H1 (cell line): ENCODE measurements around the gene GPR21. TPM values are rescaled to one million over a fixed set of nuclear protein-coding genes. Genes with fewer than 3 reads are reported as not detected.

Experiments used
- CTCF ChIA-PET: fragments of 300-600 bp; sonication (Branson Sonifier 250); formaldehyde crosslinking; loops from one replicate; lab custom pipeline; 2021; ENCODE audit not compliant: partially characterized antibody; lab: Charles Lee
- POLR2A ChIA-PET: fragments of 300-600 bp; sonication (Branson Sonifier 250); formaldehyde crosslinking; loops from one replicate; lab custom pipeline; 2021; ENCODE audit warnings: inconsistent platforms; ENCODE audit not compliant: partially characterized antibody; lab: Charles Lee
- DNase-seq, 2 experiments: peaks; one replicate each; pipeline versions ENCODE4 v3.0.0 to v3.0.0-alpha.2; 2010 to 2022; ENCODE audit warnings: low spot score in 2 of 2, low read depth in 1 of 2, mixed read lengths in 1 of 2
- FAIRE-seq: peaks from 2 replicates; lab custom pipeline; 2011; peaks lifted over from hg19 to GRCh38; lab: Jason Lieb, UNC
- H2AFZ ChIP-seq: 2 replicates; pipeline ENCODE4 v1.8.1; 2012; ENCODE audit warnings: low read length, inconsistent platforms
- H2AK5ac ChIP-seq: 2 replicates; pipeline ENCODE4 v1.6.1; 2013; ENCODE audit warnings: low read depth, low read length
- H2BK120ac ChIP-seq: replicated peaks from 2 replicates; pipeline ENCODE3; 2013; ENCODE audit warnings: low read depth, low read length, inconsistent platforms
- H2BK12ac ChIP-seq: 2 replicates; pipeline ENCODE4 v1.6.1; 2013; ENCODE audit warnings: low read depth, low read length
- H2BK15ac ChIP-seq: 2 replicates; pipeline ENCODE4 v1.6.1; 2013; ENCODE audit warnings: low read length
- H2BK20ac ChIP-seq: 2 replicates; pipeline ENCODE4 v1.6.1; 2013; ENCODE audit warnings: low read length
- H2BK5ac ChIP-seq: 2 replicates; pipeline ENCODE4 v1.6.1; 2013; ENCODE audit warnings: low read depth, low read length
- H3K14ac ChIP-seq: 2 replicates; pipeline ENCODE4 v1.6.1; 2013; ENCODE audit warnings: inconsistent platforms; ENCODE audit not compliant: insufficient read length
- H3K18ac ChIP-seq: 2 replicates; pipeline ENCODE4 v1.6.1; 2013; ENCODE audit warnings: low read length; ENCODE audit errors: extremely low read depth
- H3K23ac ChIP-seq: 2 replicates; pipeline ENCODE4 v1.6.1; 2013; ENCODE audit warnings: inconsistent platforms; ENCODE audit not compliant: insufficient read length
- H3K23me2 ChIP-seq: 2 replicates; pipeline ENCODE4 v1.6.1; 2013; ENCODE audit warnings: low read depth, low read length
- H3K27ac ChIP-seq: 2 replicates; pipeline ENCODE4 v1.6.1; 2011; ENCODE audit warnings: low read depth, low read length, inconsistent platforms
- H3K27me3 ChIP-seq, 4 experiments: replicated peaks in 1 of 4; 1 replicate in 1 of 4; 2 replicates in 3 of 4; pipeline versions ENCODE4 v1.6.1 to v1.8.1; 2011 to 2013; ENCODE audit warnings: low read length in 3 of 4, mild to moderate bottlenecking in 3 of 4, inconsistent platforms in 2 of 4, mixed read lengths in 2 of 4, moderate library complexity in 1 of 4; ENCODE audit not compliant: control insufficient read depth in 3 of 4, insufficient read depth in 3 of 4; ENCODE audit errors: extremely low read depth in 1 of 4
- H3K36me3 ChIP-seq, 4 experiments: 2 replicates each; pipeline versions ENCODE4 v1.6.1 to v1.8.1; 2011 to 2013; ENCODE audit warnings: mild to moderate bottlenecking in 4 of 4, low read length in 3 of 4, moderate library complexity in 2 of 4, control low read depth in 1 of 4, inconsistent platforms in 1 of 4; ENCODE audit not compliant: insufficient read depth in 4 of 4, control insufficient read depth in 2 of 4
- H3K4ac ChIP-seq: replicated peaks from 2 replicates; pipeline ENCODE3; 2013; ENCODE audit warnings: low read length, low read depth, mixed read lengths, inconsistent platforms; ENCODE audit not compliant: insufficient read length
- H3K4me1 ChIP-seq, 4 experiments: replicated peaks in 1 of 4; 1 replicate in 1 of 4; 2 replicates in 3 of 4; pipeline versions ENCODE4 v1.6.1 to v1.8.1; 2011 to 2013; ENCODE audit warnings: low read length in 3 of 4, inconsistent platforms in 2 of 4, mixed read lengths in 1 of 4; ENCODE audit not compliant: insufficient read depth in 4 of 4, control insufficient read depth in 3 of 4
- H3K4me2 ChIP-seq, 2 experiments: 2 replicates each; pipeline versions ENCODE4 v1.6.1 to v1.8.1; 2011 to 2013; ENCODE audit warnings: low read depth in 2 of 2, low read length in 2 of 2, control low read depth in 1 of 2, inconsistent platforms in 1 of 2, mild to moderate bottlenecking in 1 of 2; ENCODE audit not compliant: insufficient read depth in 1 of 2
- H3K4me3 ChIP-seq, 4 experiments: fragments of 200-600, 300-600 bp in 1 of 4; sonication (generic), shearing (Covaris generic), sonication (Bioruptor Twin) in 1 of 4; 2 replicates each; pipeline versions ENCODE4 v1.5.1 to v1.8.1; 2011 to 2016; ENCODE audit warnings: low read length in 4 of 4, low read depth in 3 of 4, control low read depth in 2 of 4, inconsistent platforms in 2 of 4, mild to moderate bottlenecking in 2 of 4, mixed read lengths in 1 of 4, moderate library complexity in 1 of 4; ENCODE audit not compliant: insufficient read depth in 2 of 4; ENCODE audit errors: extremely low read depth in 1 of 4
- H3K56ac ChIP-seq: replicated peaks from 2 replicates; pipeline ENCODE3; 2013; ENCODE audit warnings: low read depth, mild to moderate bottlenecking, mixed read lengths, low read length, inconsistent platforms; ENCODE audit not compliant: insufficient read length
- H3K79me1 ChIP-seq: 2 replicates; pipeline ENCODE4 v1.6.1; 2013; ENCODE audit warnings: low read depth, low read length, control low read depth
- H3K79me2 ChIP-seq, 2 experiments: 2 replicates each; pipeline versions ENCODE4 v1.6.1 to v1.8.1; 2012 to 2013; ENCODE audit warnings: low read length in 2 of 2, mild to moderate bottlenecking in 2 of 2, inconsistent platforms in 1 of 2; ENCODE audit not compliant: insufficient read depth in 2 of 2, control insufficient read depth in 1 of 2
- H3K9ac ChIP-seq, 4 experiments: replicated peaks in 1 of 4; 1 replicate in 1 of 4; 2 replicates in 3 of 4; pipeline versions ENCODE4 v1.6.1 to v1.8.1; 2011 to 2013; ENCODE audit warnings: low read depth in 3 of 4, low read length in 3 of 4, control low read depth in 2 of 4, mild to moderate bottlenecking in 2 of 4, moderate library complexity in 2 of 4, inconsistent platforms in 1 of 4; ENCODE audit errors: extremely low read depth in 1 of 4
- H3K9me3 ChIP-seq, 2 experiments: 2 replicates each; pipeline versions ENCODE4 v1.6.1 to v1.8.1; 2012 to 2013; ENCODE audit warnings: mild to moderate bottlenecking in 2 of 2, moderate library complexity in 2 of 2, control low read depth in 1 of 2, inconsistent platforms in 1 of 2, low read depth in 1 of 2, low read length in 1 of 2, mixed read lengths in 1 of 2; ENCODE audit not compliant: insufficient read depth in 2 of 2
- H4K20me1 ChIP-seq, 2 experiments: replicated peaks in 1 of 2; 2 replicates each; pipeline versions ENCODE3 to v1.8.1; 2011 to 2013; ENCODE audit warnings: inconsistent platforms in 2 of 2, low read length in 2 of 2, mild to moderate bottlenecking in 1 of 2; ENCODE audit not compliant: insufficient read depth in 2 of 2, control insufficient read depth in 1 of 2
- H4K5ac ChIP-seq: 2 replicates; pipeline ENCODE4 v1.6.1; 2013; ENCODE audit warnings: low read length, low read depth, mixed read lengths, inconsistent platforms; ENCODE audit not compliant: insufficient read length
- H4K8ac ChIP-seq: 2 replicates; pipeline ENCODE4 v1.8.0; 2013; ENCODE audit warnings: mild to moderate bottlenecking, moderate library complexity, low read length, inconsistent platforms; ENCODE audit not compliant: insufficient read depth; ENCODE audit errors: extremely low read depth
- H4K91ac ChIP-seq: replicated peaks from 2 replicates; pipeline ENCODE3; 2013; ENCODE audit warnings: low read length, mixed read lengths, inconsistent platforms; ENCODE audit not compliant: insufficient read length
- ASH2L ChIP-seq: fragments of 200-600, 300-600 bp; sonication (generic); IDR thresholded peaks from one replicate; pipeline ENCODE4 v1.7.1; 2017; ENCODE audit warnings: low read length
- KDM1A ChIP-seq: fragments of 200-600, 300-600 bp; sonication (generic); IDR thresholded peaks from 2 replicates; pipeline ENCODE4 v1.7.1; 2016; ENCODE audit warnings: mild to moderate bottlenecking, low read length, borderline replicate concordance
- KDM4A ChIP-seq: IDR thresholded peaks from one replicate; pipeline ENCODE4 v1.7.1; 2012; ENCODE audit warnings: low read depth, mild to moderate bottlenecking, moderate library complexity, low read length, inconsistent platforms; ENCODE audit not compliant: severe bottlenecking
- MAFK ChIP-seq: IDR thresholded peaks from 2 replicates; pipeline ENCODE4 v1.6.1; 2012; ENCODE audit warnings: low read depth, mild to moderate bottlenecking, improper control_type of control experiment, low read length
- NRF1 ChIP-seq: IDR thresholded peaks from 2 replicates; pipeline ENCODE4 v1.6.1; 2011; ENCODE audit warnings: mild to moderate bottlenecking, low read depth, low read length, improper control_type of control experiment
- POLR2AphosphoS5 ChIP-seq: IDR thresholded peaks from 2 replicates; pipeline ENCODE4 v1.6.1; 2011; ENCODE audit warnings: low read depth, low read length
- SAP30 ChIP-seq: fragments of 300-600 bp; sonication (generic); IDR thresholded peaks from 2 replicates; pipeline ENCODE4 v1.7.1; 2012; ENCODE audit warnings: low read length, moderate library complexity, mild to moderate bottlenecking, inconsistent platforms; ENCODE audit not compliant: insufficient read depth, insufficient replicate concordance
- SP1 ChIP-seq: IDR thresholded peaks from 2 replicates; pipeline ENCODE4 v1.6.1; 2011; ENCODE audit warnings: low read depth, low read length
- SUZ12 ChIP-seq: fragments of 200-600 bp; sonication (generic); IDR thresholded peaks from 2 replicates; pipeline ENCODE4 v1.6.1; 2012; ENCODE audit warnings: mild to moderate bottlenecking, inconsistent platforms, low read length, moderate library complexity, mixed read lengths
- TEAD4 ChIP-seq: IDR thresholded peaks from 2 replicates; pipeline ENCODE4 v1.6.1; 2012; ENCODE audit warnings: low read depth, low read length, inconsistent platforms, mixed read lengths
- polyA plus RNA-seq, 7 experiments: library from polyadenylated mRNA; depleted of rRNA in 3 of 7; stranded (reverse) in 5 of 7; unstranded in 2 of 7; fragments of >200 nt in 5 of 7; fragments of 200-250 nt in 2 of 7; gene quantifications; 1 replicate in 5 of 7; 2 replicates in 1 of 7; 4 replicates in 1 of 7; pipeline versions ENCODE4 v1.2.1 to v1.2.3, GENCODE V29; 2011 to 2013; ENCODE audit warnings: missing spikeins in 2 of 7, mixed read lengths in 2 of 7
- total RNA-seq: library from RNA; stranded (reverse); fragmentation: NEBNext Ultra II Directional; extraction: Animal tissue kit (Norgen Biotek cat#: 25700); gene quantifications from 2 replicates; pipeline ENCODE4 v1.2.1, GENCODE V29; 2021

The GPR21 gene
- total and polyA plus RNA-seq, 2 of the 8 experiments (the other 6 are each of a cell fraction or from before 2014, with no cell fraction given), result 0.58 to 0.71 TPM

- Histone ChIP-seq H3K23me2 (no peaks in the 10 kb centered on the region), H2BK12ac (no peak overlapping the region), H3K27me3 (no peaks in the 10 kb centered on the region), H2BK20ac (no peak overlapping the region), H3K18ac (no peak overlapping the region), H3K36me3 (peaks cover 0 to 14% (median 4%) of the 10 kb centered on the region in 4 experiments; a peak in 4 of 8 replicates), H2AFZ (no peak overlapping the region), H4K91ac (no peak overlapping the region), H3K4me1 (no peaks in the 10 kb centered on the region), H3K9ac (no peak overlapping the region), H4K8ac (no peak overlapping the region), H3K23ac (no peak overlapping the region), H3K56ac (no peak overlapping the region), H3K14ac (no peak overlapping the region), H3K9me3 (no peaks in the 10 kb centered on the region; a peak in 1 of 4 replicates), H3K4me3 (no peak overlapping the region), H3K79me1 (no peaks in the 10 kb centered on the region), H4K20me1 (no peaks in the 10 kb centered on the region), H3K4ac (no peak overlapping the region), H4K5ac (no peak overlapping the region), H2BK5ac (no peak overlapping the region), H3K79me2 (no peaks in the 10 kb centered on the region), H2BK15ac (no peak overlapping the region), H2AK5ac (no peak overlapping the region), H3K4me2 (no peak overlapping the region), H3K27ac (no peak overlapping the region), H2BK120ac (no peak overlapping the region)
- ChIA-PET CTCF (interaction anchor here (0.9 kb wide), 1 partner anchor 11 kb away, joined by 4 read pairs; no protein-coding TSS in a partner anchor), POLR2A (interaction anchor here (1.4 kb wide), 1 partner anchor 18 kb away, joined by 3 read pairs; no protein-coding TSS in a partner anchor)
- no peak for FAIRE-seq
- DNase-seq, result no peak
- TF ChIP-seq POLR2AphosphoS5 (no peak), TEAD4 (no peak), KDM1A (no peak), ASH2L (no peak), SAP30 (no peak), MAFK (no peak), KDM4A (no peak), SP1 (no peak), NRF1 (no peak), SUZ12 (no peak)
Measured at GRCh38 chr9:123053046-123053445, 19.6 kb downstream of the GPR21 start.
